Progenitor cell of endocrine pancreas (in vitro differentiated cells): ENCODE data around the gene CNNM4. TPM values are rescaled to one million over a fixed set of nuclear protein-coding genes. Genes with fewer than 3 reads are reported as not detected.

Source experiments
- DNase-seq: peaks from one replicate; pipeline ENCODE4 v3.0.0; 2021; ENCODE audit warnings: low spot score; ENCODE audit not compliant: unreplicated experiment
- H3K27ac Mint-ChIP-seq: 2 replicates; pipeline ENCODE4 v1.8.0; 2021; ENCODE audit warnings: mild to moderate bottlenecking, moderate library complexity, mixed read lengths
- H3K27me3 Mint-ChIP-seq: 2 replicates; pipeline ENCODE4 v1.8.0; 2021; ENCODE audit warnings: mixed read lengths
- H3K36me3 Mint-ChIP-seq: 2 replicates; pipeline ENCODE4 v1.8.0; 2022; ENCODE audit warnings: mixed read lengths; ENCODE audit not compliant: insufficient read depth
- H3K4me1 Mint-ChIP-seq: 2 replicates; pipeline ENCODE4 v1.8.0; 2021; ENCODE audit warnings: low read depth, mixed read lengths
- H3K4me3 Mint-ChIP-seq: 2 replicates; pipeline ENCODE4 v1.8.0; 2021; ENCODE audit warnings: low read depth, mild to moderate bottlenecking, moderate library complexity, mixed read lengths
- H3K9me3 Mint-ChIP-seq: 2 replicates; pipeline ENCODE4 v1.8.0; 2021; ENCODE audit warnings: low read depth, mixed read lengths
- total RNA-seq: library from RNA; stranded (reverse); gene quantifications from 2 replicates; pipeline ENCODE4 v1.2.1, GENCODE V29; 2021
- TF ChIP-seq, protein P1 (sequence below): fragments of 200-600 bp; sonication (generic); IDR thresholded peaks from one replicate; pipeline ENCODE4 v1.5.0; 2021; ENCODE audit warnings: antibody characterized with exemption, mild to moderate bottlenecking; ENCODE audit not compliant: unreplicated experiment

The CNNM4 gene
- total RNA-seq, 1 donor from 2014 or later, result 11.1 TPM

DNA sequence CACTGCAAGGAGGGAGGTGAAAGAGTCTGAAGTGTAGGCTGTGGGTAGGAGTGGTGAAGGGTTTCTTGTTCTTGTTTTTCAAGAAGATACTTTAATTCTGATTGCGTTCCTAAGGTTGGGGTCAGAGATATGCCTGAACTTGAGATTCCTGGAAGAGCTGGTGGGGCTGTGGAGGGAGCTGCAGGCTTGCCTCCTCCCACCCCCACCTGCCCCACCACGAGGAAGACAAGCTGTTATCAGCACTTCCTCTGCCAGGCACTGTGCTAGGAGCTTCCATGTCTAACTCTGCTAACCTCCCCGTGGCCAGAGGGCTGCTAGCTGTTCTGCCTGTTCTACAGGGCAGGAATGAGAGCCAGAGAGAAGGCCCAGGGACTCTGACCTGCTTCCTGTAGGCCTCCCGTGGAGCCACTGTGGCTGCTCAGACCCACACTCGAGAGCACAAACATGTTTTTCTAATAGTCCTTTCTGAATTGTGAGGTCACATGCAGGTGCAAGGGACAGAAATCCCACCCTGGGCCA is 69.4 kb downstream of the CNNM4 start:
- H3K4me3 Mint-ChIP-seq, result no peak overlapping the region
- peaks cover 24% of the 10 kb centered on the region for H3K36me3 Mint-ChIP-seq
- H3K27ac Mint-ChIP-seq, result no peak overlapping the region

DNA sequence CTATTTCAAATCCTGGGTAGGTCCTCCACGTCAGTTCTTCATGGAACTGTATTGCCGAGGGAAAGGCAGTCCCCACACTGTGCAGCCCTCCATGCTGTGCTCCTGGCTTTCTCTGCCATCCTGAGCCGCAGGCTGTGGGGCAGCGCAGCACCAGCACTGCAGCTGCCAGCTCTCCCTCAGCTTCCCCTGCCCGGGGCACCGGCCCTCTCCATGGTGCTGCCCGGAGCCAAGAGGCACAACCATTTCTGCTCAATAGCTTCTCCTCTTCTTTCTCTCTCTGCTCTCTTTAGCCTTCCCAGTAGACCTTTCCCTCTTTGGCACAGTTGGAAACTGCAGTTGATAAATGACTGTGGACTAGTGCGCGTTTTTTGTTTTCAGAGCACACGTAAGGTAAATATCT is 71.0 kb downstream of the CNNM4 start:
- Mint-ChIP-seq H3K27me3 (no peaks in the 10 kb centered on the region), H3K27ac (peak overlapping the region; percentile 87), H3K36me3 (peaks cover 25% of the 10 kb centered on the region), H3K4me3 (no peak overlapping the region), H3K4me1 (peaks cover 25% of the 10 kb centered on the region), H3K9me3 (no peaks in the 10 kb centered on the region)
- TF ChIP-seq, protein P1, sequence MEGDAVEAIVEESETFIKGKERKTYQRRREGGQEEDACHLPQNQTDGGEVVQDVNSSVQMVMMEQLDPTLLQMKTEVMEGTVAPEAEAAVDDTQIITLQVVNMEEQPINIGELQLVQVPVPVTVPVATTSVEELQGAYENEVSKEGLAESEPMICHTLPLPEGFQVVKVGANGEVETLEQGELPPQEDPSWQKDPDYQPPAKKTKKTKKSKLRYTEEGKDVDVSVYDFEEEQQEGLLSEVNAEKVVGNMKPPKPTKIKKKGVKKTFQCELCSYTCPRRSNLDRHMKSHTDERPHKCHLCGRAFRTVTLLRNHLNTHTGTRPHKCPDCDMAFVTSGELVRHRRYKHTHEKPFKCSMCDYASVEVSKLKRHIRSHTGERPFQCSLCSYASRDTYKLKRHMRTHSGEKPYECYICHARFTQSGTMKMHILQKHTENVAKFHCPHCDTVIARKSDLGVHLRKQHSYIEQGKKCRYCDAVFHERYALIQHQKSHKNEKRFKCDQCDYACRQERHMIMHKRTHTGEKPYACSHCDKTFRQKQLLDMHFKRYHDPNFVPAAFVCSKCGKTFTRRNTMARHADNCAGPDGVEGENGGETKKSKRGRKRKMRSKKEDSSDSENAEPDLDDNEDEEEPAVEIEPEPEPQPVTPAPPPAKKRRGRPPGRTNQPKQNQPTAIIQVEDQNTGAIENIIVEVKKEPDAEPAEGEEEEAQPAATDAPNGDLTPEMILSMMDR, result no peak
- peak; percentile 35 for DNase-seq

More for the DNA sequence above, 69.4 kb downstream of the CNNM4 start:
- TF ChIP-seq, protein P1, result no peak
- Mint-ChIP-seq H3K9me3 (no peaks in the 10 kb centered on the region), H3K27me3 (no peaks in the 10 kb centered on the region), H3K4me1 (peaks cover 25% of the 10 kb centered on the region)
- no peak for DNase-seq

DNA sequence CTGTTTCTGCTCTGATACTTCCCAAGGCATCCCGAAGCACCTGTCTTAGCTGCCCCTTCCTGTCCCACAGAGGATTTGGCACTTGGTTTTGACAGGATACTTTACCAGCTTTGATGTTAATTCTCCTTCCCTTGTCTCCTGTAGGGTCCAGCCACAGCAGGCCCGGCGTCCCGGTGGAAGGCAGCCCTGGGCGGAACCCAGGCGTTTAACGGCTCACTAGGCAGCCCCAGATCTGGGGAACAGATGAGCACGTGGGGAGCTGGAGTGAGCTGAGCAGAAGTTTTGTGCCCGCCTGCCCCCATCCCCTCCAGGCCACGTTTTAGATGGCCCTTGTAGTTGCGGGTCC is 71.7 kb downstream of the CNNM4 start:
- H3K4me1 Mint-ChIP-seq, result peaks cover 25% of the 10 kb centered on the region
- H3K4me3 Mint-ChIP-seq, result no peak overlapping the region
- no peak for DNase-seq
- H3K27ac Mint-ChIP-seq, result peak overlapping the region; percentile 99
- TF ChIP-seq, protein P1, result no peak
- H3K36me3 Mint-ChIP-seq, result peaks cover 25% of the 10 kb centered on the region
- H3K27me3 Mint-ChIP-seq, result no peaks in the 10 kb centered on the region
- no peaks in the 10 kb centered on the region for H3K9me3 Mint-ChIP-seq

DNA sequence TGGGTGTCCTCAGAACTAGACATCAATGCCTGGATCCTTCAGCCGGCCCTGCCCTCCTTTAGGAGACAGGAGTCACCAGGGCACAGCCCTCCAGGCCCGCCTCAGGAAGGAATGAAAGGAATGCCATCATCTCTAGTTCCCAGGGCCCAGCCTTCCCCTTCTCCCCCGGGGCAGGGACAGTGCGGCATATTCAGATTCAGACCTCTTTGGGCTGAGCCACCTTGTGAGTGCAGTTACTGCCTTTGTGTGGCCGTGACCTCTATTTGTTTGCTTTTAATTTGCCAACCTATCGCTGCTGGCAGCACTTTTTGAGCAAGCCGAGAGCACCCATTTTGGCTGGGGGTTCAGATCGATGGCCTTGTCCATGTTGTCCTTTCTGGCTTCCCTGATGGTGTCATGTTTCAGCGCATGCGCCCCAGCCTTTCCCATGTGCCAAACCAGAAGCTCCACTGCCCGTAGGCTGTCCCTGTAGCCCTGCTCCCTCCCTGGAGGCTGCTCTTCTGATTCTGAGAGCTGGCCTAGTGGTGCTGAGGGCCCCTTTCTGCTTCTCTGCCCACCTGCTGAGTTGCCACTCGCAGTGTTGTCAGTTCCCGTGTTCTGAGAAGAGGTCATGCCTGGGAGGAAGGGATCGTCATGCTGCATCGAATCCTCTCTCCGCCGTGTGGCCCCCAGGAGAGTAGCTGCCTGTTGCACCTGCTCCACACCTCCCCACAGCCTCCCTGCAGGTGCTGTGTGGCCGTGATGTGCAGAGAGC is 72.2 kb downstream of the CNNM4 start:
- no peaks in the 10 kb centered on the region for H3K9me3 Mint-ChIP-seq
- peaks cover 25% of the 10 kb centered on the region for H3K36me3 Mint-ChIP-seq
- H3K27me3 Mint-ChIP-seq, result no peaks in the 10 kb centered on the region

DNA sequence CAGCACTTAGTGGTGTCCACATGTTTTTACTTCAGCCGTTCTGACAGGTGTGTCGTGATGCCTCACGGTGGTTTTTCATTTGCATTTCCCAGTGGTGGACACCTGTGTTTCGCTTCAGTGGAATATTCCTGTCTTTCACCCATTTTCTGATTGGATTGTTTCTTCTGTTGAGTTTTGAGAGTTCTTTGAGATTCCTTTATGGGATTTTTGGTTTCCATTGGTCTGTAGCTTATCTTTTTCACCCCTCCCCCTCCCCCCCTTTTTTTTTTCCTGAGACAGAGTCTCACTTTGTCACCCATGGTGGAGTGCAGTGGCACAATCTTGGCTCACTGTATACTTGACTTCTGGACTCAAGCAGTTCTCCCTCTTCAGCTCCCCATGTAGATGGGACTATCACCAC is 75.1 kb downstream of the CNNM4 start:
- Mint-ChIP-seq H3K27me3 (no peaks in the 10 kb centered on the region), H3K36me3 (peaks cover 13% of the 10 kb centered on the region), H3K4me3 (no peak overlapping the region), H3K27ac (no peak overlapping the region), H3K9me3 (no peaks in the 10 kb centered on the region), H3K4me1 (peaks cover 25% of the 10 kb centered on the region)
- TF ChIP-seq, protein P1, result no peak
- DNase-seq, result no peak

More for the DNA sequence above, 72.2 kb downstream of the CNNM4 start:
- H3K4me3 Mint-ChIP-seq, result peak overlapping the region; percentile 33
- TF ChIP-seq, protein P1, result no peak
- DNase-seq, result peak; percentile 66
- peaks cover 25% of the 10 kb centered on the region for H3K4me1 Mint-ChIP-seq
- H3K27ac Mint-ChIP-seq, result peak overlapping the region; percentile 99
